ENCODE data around the gene TRIM72. TPM values are rescaled to one million over a fixed set of nuclear protein-coding genes. Genes with fewer than 3 reads are reported as not detected.

The TRIM72 gene
- total RNA-seq, 1 donor from 2014 or later, result 0.06 TPM

GRCh38 chr16:31179219-31179746 is 34.6 kb upstream of the TRIM72 start:
- peaks cover 21% of the 10 kb centered on the region for H3K36me3 ChIP-seq
- intact Hi-C loops (cut with DNase I), result no loop called here
- TF ChIP-seq CTCF (IDR thresholded peaks at IDR 0.05), result no peak
- DNase-seq, result no peak
- peak overlapping the region; percentile 88 for H3K4me3 ChIP-seq
- H3K4me1 ChIP-seq, result peaks cover 55% of the 10 kb centered on the region
- peak overlapping the region; percentile 98 for H3K27ac ChIP-seq
- H3K27me3 ChIP-seq (ENCODE audit: low read depth), result no peaks in the 10 kb centered on the region
- ATAC-seq, result peak in 1 of 2 donors; percentile 1
- no peaks in the 10 kb centered on the region for H3K9me3 ChIP-seq

GRCh38 chr16:31179747-31180459 is 34.0 kb upstream of the TRIM72 start, which contains the start of gene FUS:
Gene FUS (plus strand): TSS chr16:31180139. CDS start chr16:31180215, 76 bp downstream.
- intact Hi-C loops (cut with DNase I), result no loop called here
- H3K27me3 ChIP-seq (ENCODE audit: low read depth), result no peaks in the 10 kb centered on the region
- H3K4me3 ChIP-seq, result peak within 1 kb of the TSS; percentile 88
- no peaks in the 10 kb centered on the region for H3K9me3 ChIP-seq
- peaks cover 27% of the 10 kb centered on the region for H3K36me3 ChIP-seq
- ATAC-seq, result peak; percentile 89 to 96
- H3K27ac ChIP-seq, result peak within 1 kb of the TSS; percentile 98
- H3K4me1 ChIP-seq, result peaks cover 55% of the 10 kb centered on the region
- TF ChIP-seq CTCF (IDR thresholded peaks at IDR 0.05), result no peak
- DNase-seq, result peak; percentile 94

GRCh38 chr16:31181102-31181830 is 32.7 kb upstream of the TRIM72 start:
- Histone ChIP-seq H3K4me3 (peak overlapping the region; percentile 88), H3K9me3 (no peaks in the 10 kb centered on the region), H3K36me3 (peaks cover 41% of the 10 kb centered on the region), H3K27ac (peak overlapping the region; percentile 98), H3K4me1 (peaks cover 55% of the 10 kb centered on the region), H3K27me3 (ENCODE audit: low read depth) (no peaks in the 10 kb centered on the region)
- ATAC-seq (no peak), DNase-seq (peak; percentile 55)
- TF ChIP-seq CTCF (IDR thresholded peaks at IDR 0.05), result no peak
- intact Hi-C loops (cut with DNase I), result no loop called here

- no peaks in the 10 kb centered on the region for H3K9me3 ChIP-seq
- peak overlapping the region; percentile 88 for H3K4me3 ChIP-seq
- peaks cover 52% of the 10 kb centered on the region for H3K36me3 ChIP-seq
- H3K27me3 ChIP-seq (ENCODE audit: low read depth), result no peaks in the 10 kb centered on the region
- ATAC-seq (no peak), DNase-seq (no peak)
- no peak for TF ChIP-seq CTCF (IDR thresholded peaks at IDR 0.05)
- no peak overlapping the region for H3K27ac ChIP-seq
- H3K4me1 ChIP-seq, result peaks cover 53% of the 10 kb centered on the region
- intact Hi-C loops (cut with DNase I), result no loop called here
Measured at GRCh38 chr16:31182391-31182790, 31.5 kb upstream of the TRIM72 start.

- ATAC-seq, result no peak
Measured at GRCh38 chr16:31183432-31184428, 30.2 kb upstream of the TRIM72 start.

More at GRCh38 chr16:31183432-31184428, 30.2 kb upstream of the TRIM72 start:
- H3K36me3 ChIP-seq, result peaks cover 66% of the 10 kb centered on the region
- H3K4me1 ChIP-seq, result peaks cover 43% of the 10 kb centered on the region
- H3K9me3 ChIP-seq, result no peaks in the 10 kb centered on the region
- DNase-seq, result no peak
- H3K27ac ChIP-seq, result no peak overlapping the region
- no peak for TF ChIP-seq CTCF (IDR thresholded peaks at IDR 0.05)
- intact Hi-C loops (cut with DNase I), result no loop called here
- H3K4me3 ChIP-seq, result no peak overlapping the region
- no peaks in the 10 kb centered on the region for H3K27me3 ChIP-seq (ENCODE audit: low read depth)

All from lower lobe of right lung (tissue), 2 donors.